HEK293 (cell line): Measurements from ENCODE around the gene BBIP1.

ENCODE experiments used
- CTCF ChIA-PET: fragments of 350-600 bp; formaldehyde crosslinking; extraction: SDS; loops from one replicate; lab custom pipeline; 2021; ENCODE audit warnings: antibody characterized with exemption; lab: Yijun Ruan, JAX
- POLR2A ChIA-PET: fragments of 300-600 bp; formaldehyde crosslinking; extraction: SDS; loops from one replicate; lab custom pipeline; 2020; ENCODE audit warnings: antibody characterized with exemption, inconsistent platforms; lab: Yijun Ruan, JAX
- H3K27ac ChIP-seq: fragments of 200-500 bp; sonication (Bioruptor generic); 2 replicates; pipeline ENCODE4 v1.5.1; 2014; ENCODE audit warnings: low read depth, low read length, control low read depth, inconsistent platforms; ENCODE audit errors: extremely low read depth
- H3K36me3 ChIP-seq, 2 experiments: fragments of 200-500 bp in 1 of 2; sonication (Bioruptor generic) in 1 of 2; 1 replicate in 1 of 2; 2 replicates in 1 of 2; pipeline ENCODE4 v1.5.1; 2014 to 2017; ENCODE audit warnings: inconsistent platforms in 2 of 2, low read length in 2 of 2; ENCODE audit not compliant: control insufficient read depth in 2 of 2, insufficient read depth in 1 of 2
- H3K4me1 ChIP-seq: fragments of 200-500 bp; sonication (Bioruptor generic); 2 replicates; pipeline ENCODE4 v1.5.1; 2014; ENCODE audit warnings: mild to moderate bottlenecking, low read length, inconsistent platforms; ENCODE audit not compliant: control insufficient read depth, insufficient read depth
- H3K4me3 ChIP-seq: 2 replicates; pipeline ENCODE4 v1.5.1; 2011; ENCODE audit warnings: low read depth, mild to moderate bottlenecking, control low read depth, low read length, moderate library complexity
- H3K9me3 ChIP-seq: fragments of 200-500 bp; sonication (Bioruptor generic); 2 replicates; pipeline ENCODE4 v1.5.1; 2014; ENCODE audit warnings: low read depth, low read length, inconsistent platforms; ENCODE audit not compliant: control insufficient read depth, insufficient read depth
- GLI4 ChIP-seq: fragments of 450-650 bp; formaldehyde crosslinking; IDR thresholded peaks from 2 replicates; pipeline ENCODE4 v1.5.1; 2016; ENCODE audit warnings: missing biosample characterization, missing genetic modification characterization
- HOXC10 ChIP-seq: sonication (generic); formaldehyde crosslinking; IDR thresholded peaks from 2 replicates; pipeline ENCODE4 v1.8.1; 2023; ENCODE audit warnings: mild to moderate bottlenecking, missing genetic modification reagents
- INSM2 ChIP-seq: fragments of 450-650 bp; formaldehyde crosslinking; IDR thresholded peaks from 2 replicates; pipeline ENCODE4 v1.5.1; 2016; ENCODE audit warnings: missing biosample characterization, missing genetic modification characterization
- PATZ1 ChIP-seq: fragments of 450-650 bp; formaldehyde crosslinking; IDR thresholded peaks from 2 replicates; pipeline ENCODE4 v1.5.1; 2016; ENCODE audit warnings: missing biosample characterization, missing genetic modification characterization
- REST ChIP-seq: fragments of 450-650 bp; formaldehyde crosslinking; IDR thresholded peaks from 2 replicates; pipeline ENCODE4 v1.5.1; 2016; ENCODE audit warnings: missing biosample characterization, missing genetic modification characterization
- SP7 ChIP-seq: fragments of 450-650 bp; formaldehyde crosslinking; IDR thresholded peaks from 2 replicates; pipeline ENCODE4 v1.5.1; 2016; ENCODE audit warnings: missing biosample characterization, missing genetic modification characterization
- TCF7L2 ChIP-seq: IDR thresholded peaks from 2 replicates; pipeline ENCODE4 v1.6.1; 2011; ENCODE audit warnings: low read depth, mild to moderate bottlenecking, inconsistent platforms, low read length, moderate library complexity, borderline replicate concordance
- YY1 ChIP-seq: fragments of 450-650 bp; formaldehyde crosslinking; IDR thresholded peaks from 2 replicates; pipeline ENCODE4 v1.5.1; 2018; ENCODE audit warnings: missing biosample characterization, missing genetic modification characterization
- ZBTB21 ChIP-seq: fragments of 450-650 bp; formaldehyde crosslinking; IDR thresholded peaks from 2 replicates; pipeline ENCODE4 v1.5.1; 2017; ENCODE audit warnings: missing biosample characterization, missing genetic modification characterization
- ZBTB6 ChIP-seq: fragments of 450-650 bp; formaldehyde crosslinking; IDR thresholded peaks from 2 replicates; pipeline ENCODE4 v1.5.1; 2017; ENCODE audit warnings: missing biosample characterization, missing genetic modification characterization
- ZIC2 ChIP-seq: fragments of 450-650 bp; formaldehyde crosslinking; IDR thresholded peaks from 2 replicates; pipeline ENCODE4 v1.5.1; 2016; ENCODE audit warnings: missing biosample characterization, missing genetic modification characterization
- ZNF133 ChIP-seq: fragments of 450-650 bp; formaldehyde crosslinking; IDR thresholded peaks from 2 replicates; pipeline ENCODE4 v1.5.1; 2016; ENCODE audit warnings: missing biosample characterization, missing genetic modification characterization
- ZNF202 ChIP-seq: fragments of 450-650 bp; formaldehyde crosslinking; IDR thresholded peaks from 2 replicates; pipeline ENCODE4 v1.5.1; 2016; ENCODE audit warnings: missing biosample characterization, missing genetic modification characterization, borderline replicate concordance
- ZNF214 ChIP-seq: fragments of 450-650 bp; formaldehyde crosslinking; IDR thresholded peaks from 2 replicates; pipeline ENCODE4 v1.5.1; 2017; ENCODE audit warnings: missing biosample characterization, mild to moderate bottlenecking, missing genetic modification characterization, borderline replicate concordance
- ZNF23 ChIP-seq: fragments of 450-650 bp; formaldehyde crosslinking; IDR thresholded peaks from 2 replicates; pipeline ENCODE4 v1.5.1; 2016; ENCODE audit warnings: missing biosample characterization, missing genetic modification characterization, borderline replicate concordance
- ZNF335 ChIP-seq: fragments of 450-650 bp; formaldehyde crosslinking; conservative IDR thresholded peaks from 2 replicates; pipeline ENCODE4 v1.5.1; 2016; ENCODE audit warnings: missing biosample characterization, missing genetic modification characterization
- ZNF354C ChIP-seq: fragments of 450-650 bp; formaldehyde crosslinking; IDR thresholded peaks from 2 replicates; pipeline ENCODE4 v1.5.1; 2016; ENCODE audit warnings: missing biosample characterization, missing genetic modification characterization, low read depth, borderline replicate concordance
- ZNF366 ChIP-seq: fragments of 450-650 bp; formaldehyde crosslinking; conservative IDR thresholded peaks from 2 replicates; pipeline ENCODE4 v1.5.1; 2016; ENCODE audit warnings: missing biosample characterization, missing genetic modification characterization
- ZNF391 ChIP-seq: fragments of 450-650 bp; formaldehyde crosslinking; IDR thresholded peaks from 2 replicates; pipeline ENCODE4 v1.5.1; 2016; ENCODE audit warnings: low read depth, missing biosample characterization, missing genetic modification characterization, borderline replicate concordance
- ZNF501 ChIP-seq: fragments of 450-650 bp; formaldehyde crosslinking; IDR thresholded peaks from 2 replicates; pipeline ENCODE4 v1.5.1; 2016; ENCODE audit warnings: missing biosample characterization, missing genetic modification characterization
- ZNF529 ChIP-seq: fragments of 450-650 bp; formaldehyde crosslinking; IDR thresholded peaks from 2 replicates; pipeline ENCODE4 v1.5.1; 2017; ENCODE audit warnings: missing genetic modification characterization, missing biosample characterization; ENCODE audit not compliant: insufficient replicate concordance
- ZNF571 ChIP-seq: fragments of 450-650 bp; formaldehyde crosslinking; IDR thresholded peaks from 2 replicates; pipeline ENCODE4 v1.5.0; 2017; ENCODE audit warnings: missing biosample characterization, missing genetic modification characterization
- ZNF600 ChIP-seq: fragments of 450-650 bp; formaldehyde crosslinking; IDR thresholded peaks from 2 replicates; pipeline ENCODE4 v1.5.1; 2016; ENCODE audit warnings: missing biosample characterization, missing genetic modification characterization

The BBIP1 gene

DNA sequence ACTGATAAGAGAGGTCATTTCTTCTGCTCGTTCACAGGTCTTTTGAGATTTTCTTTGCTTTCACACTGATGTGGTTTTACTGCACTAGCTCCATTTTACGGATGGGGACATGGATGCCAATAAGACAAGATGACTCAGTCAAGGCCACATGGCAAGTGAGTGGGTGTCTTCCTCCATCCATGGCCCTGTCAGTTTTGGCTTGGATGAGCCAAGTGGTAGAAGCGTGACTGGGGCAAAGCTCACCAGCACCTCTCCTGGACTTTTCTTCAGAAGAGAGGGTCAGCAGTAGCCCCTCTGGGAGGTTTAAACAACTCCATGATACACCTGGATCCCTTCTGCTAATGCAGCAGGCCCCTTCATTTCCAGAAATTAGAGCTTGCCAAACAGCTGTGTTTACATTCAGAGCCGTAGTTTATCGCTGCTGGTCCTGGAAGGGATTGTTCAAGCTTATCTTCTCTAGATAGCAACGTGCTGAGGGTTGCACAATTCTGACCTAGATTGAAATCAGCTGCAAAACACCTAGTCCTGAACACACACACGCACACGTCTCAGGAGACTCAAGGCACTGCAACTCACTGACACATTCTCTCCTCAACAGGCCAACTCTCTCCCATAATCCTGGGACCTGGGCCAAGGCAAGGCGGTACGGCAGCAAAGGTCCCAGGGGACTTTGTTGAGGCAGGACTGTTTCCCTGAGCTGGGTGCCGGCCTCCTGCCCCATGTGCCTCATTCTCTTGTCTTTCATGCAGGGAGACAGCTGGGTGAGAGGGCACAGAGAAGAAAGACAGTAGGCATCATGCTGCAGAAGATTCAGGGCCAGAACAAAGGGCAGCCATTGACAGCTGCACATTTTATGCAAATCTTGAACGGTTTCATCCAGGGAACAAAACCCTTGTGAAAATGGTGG lies 61.5 kb downstream of the BBIP1 start (continued):
- TF ChIP-seq INSM2 (tag by site-specific recombination) (no peak), SP7 (tag by site-specific recombination) (peak; percentile 58), YY1 (tag by site-specific recombination) (no peak), ZNF600 (tag by site-specific recombination) (peak; percentile 93), ZNF23 (no peak), ZNF366 (peak; percentile 43; the same call in 1 of the 2 replicates), ZNF133 (no peak)

DNA sequence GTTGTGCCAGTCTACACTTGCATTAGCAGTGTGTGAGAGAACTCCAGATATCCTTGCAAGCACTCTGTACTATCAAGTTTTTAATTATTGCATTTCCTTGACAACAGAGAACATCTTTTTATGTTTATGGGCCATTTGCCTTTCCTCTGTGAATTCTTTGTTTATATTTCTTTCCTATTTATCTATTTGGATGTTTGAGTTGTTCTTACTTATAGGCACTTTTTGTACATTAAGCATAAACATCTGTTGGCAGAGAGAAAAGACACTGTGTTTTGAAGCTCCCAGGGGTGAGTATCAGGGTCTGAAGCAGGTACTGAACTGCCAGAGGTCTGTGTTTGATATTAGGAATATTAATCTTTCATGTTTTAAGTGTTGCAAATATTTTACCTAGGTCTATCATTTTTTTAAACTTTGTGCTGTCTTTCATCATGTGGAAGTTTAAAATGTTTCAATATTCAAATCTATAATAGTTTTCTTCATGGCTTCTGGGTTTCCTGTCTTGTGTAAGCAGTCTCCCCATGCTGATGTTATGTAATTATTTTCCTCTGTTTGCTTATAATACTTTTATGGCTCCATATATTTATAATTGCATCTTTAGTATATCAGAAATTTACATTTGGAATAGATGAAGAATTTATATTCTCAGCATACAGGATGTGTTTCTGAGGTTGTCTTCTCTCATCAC lies 64.9 kb downstream of the BBIP1 start:
- no peak overlapping the region for H3K27ac ChIP-seq
- TF ChIP-seq ZNF391 (tag by site-specific recombination) (no peak), GLI4 (tag by site-specific recombination) (no peak), ZNF214 (no peak), TCF7L2 (no peak), ZIC2 (tag by site-specific recombination) (no peak), REST (tag by site-specific recombination) (no peak), ZBTB21 (no peak), ZNF571 (tag by site-specific recombination) (no peak)
- POLR2A ChIA-PET: no interaction called here
- CTCF ChIA-PET: no interaction called here
- H3K9me3 ChIP-seq: no peaks in the 10 kb centered on the region
- no peaks in the 10 kb centered on the region for H3K36me3 ChIP-seq
- no peak overlapping the region for H3K4me3 ChIP-seq
- H3K4me1 ChIP-seq: peaks cover 11% of the 10 kb centered on the region

DNA sequence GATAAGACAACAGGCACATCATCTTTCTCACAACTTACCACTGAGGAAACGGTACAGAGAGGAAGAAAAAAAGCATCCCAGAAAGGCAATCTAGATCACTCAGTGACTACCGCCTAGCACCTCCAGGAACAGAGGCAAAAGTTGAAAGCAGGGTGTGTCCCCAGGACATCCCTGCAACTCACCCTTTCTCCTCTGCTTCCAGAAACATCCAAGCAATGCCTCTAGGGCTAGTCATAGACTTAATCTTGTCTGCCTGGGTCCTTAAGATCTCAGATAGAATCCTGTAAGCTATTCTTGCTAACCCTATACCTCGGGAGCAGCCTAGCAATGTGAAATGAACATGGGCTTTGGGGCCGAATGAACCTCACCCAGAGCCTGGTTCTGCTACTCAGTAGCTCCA lies 66.0 kb downstream of the BBIP1 start:
- Histone ChIP-seq H3K27ac (no peak overlapping the region), H3K36me3 (no peaks in the 10 kb centered on the region), H3K4me1 (peaks cover 3% of the 10 kb centered on the region), H3K9me3 (no peaks in the 10 kb centered on the region), H3K4me3 (no peak overlapping the region)
- ChIA-PET POLR2A (no interaction called here), CTCF (interaction anchor here (0.9 kb wide), 1 partner anchor 41 kb away, joined by 4 read pairs; no protein-coding TSS in a partner anchor)
- no peak for TF ChIP-seq ZNF335 (tag by site-specific recombination)
- no peak for TF ChIP-seq ZNF354C (tag by site-specific recombination)
- TF ChIP-seq ZNF23: no peak
- TF ChIP-seq HOXC10 (CRISPR knock-in tag): no peak
- no peak for TF ChIP-seq PATZ1 (tag by site-specific recombination)
- TF ChIP-seq ZNF529 (tag by site-specific recombination): no peak
- no peak for TF ChIP-seq ZNF501 (tag by site-specific recombination)
- no peak for TF ChIP-seq ZBTB6 (tag by site-specific recombination)
- TF ChIP-seq ZNF202 (tag by site-specific recombination): no peak
